ENCODE measurements around the gene C1orf35. TPM values are rescaled to one million over a fixed set of nuclear protein-coding genes. Genes with fewer than 3 reads are reported as not detected.

The C1orf35 gene
- total and polyA plus RNA-seq, 2 of the 8 experiments (the other 6 are each of a cell fraction or from before 2014, with no cell fraction given) = 18.6 to 19.9 TPM

- peak overlapping the region; percentile 91 to 99 (median 95); a peak in 7 of 8 replicates for H3K4me3 ChIP-seq (ENCODE audit: extremely low read depth in 1 of 4, insufficient read depth in 2 of 4, low read depth in 3 of 4, low read length in 4 of 4)
- H4K8ac ChIP-seq (ENCODE audit: extremely low read depth, insufficient read depth, low read length) = no peak overlapping the region
- H4K5ac ChIP-seq (ENCODE audit: insufficient read length, low read depth, low read length) = no peak overlapping the region
- ChIA-PET CTCF (ENCODE audit: partially characterized antibody) (interaction anchor here (1.3 to 2.2 kb wide), 3 partner anchors 8 to 84 kb away, joined by 3 to 8 read pairs (median 7); no protein-coding TSS in a partner anchor), POLR2A (ENCODE audit: partially characterized antibody) (interaction anchor here (0.7 to 4.3 kb wide), 6 partner anchors 8 to 24 kb away, joined by 4 to 27 read pairs (median 6); no protein-coding TSS in a partner anchor)
- peak overlapping the region; percentile 73 to 92 for H3K4me2 ChIP-seq (ENCODE audit: insufficient read depth in 1 of 2, low read depth in 2 of 2, low read length in 2 of 2)
- H3K4ac ChIP-seq (replicated peaks; ENCODE audit: insufficient read length, low read depth, low read length) = no peak overlapping the region
- H2BK5ac ChIP-seq (ENCODE audit: low read depth, low read length) = no peak overlapping the region
- H3K4me1 ChIP-seq (replicated peaks in 1 of 4; ENCODE audit: control insufficient read depth in 3 of 4, insufficient read depth in 4 of 4, low read length in 3 of 4) = peaks cover 7 to 22% (median 10%) of the 10 kb centered on the region in 4 experiments
- H3K79me1 ChIP-seq (ENCODE audit: low read depth, low read length) = peaks cover 20% of the 10 kb centered on the region
- no peak for FAIRE-seq
- peaks cover 64 to 66% of the 10 kb centered on the region in 2 experiments for H3K79me2 ChIP-seq (ENCODE audit: control insufficient read depth in 1 of 2, insufficient read depth in 2 of 2, low read length in 2 of 2)
- no peak overlapping the region for H2BK20ac ChIP-seq (ENCODE audit: low read length)
- H3K9me3 ChIP-seq (ENCODE audit: insufficient read depth in 2 of 2, low read depth in 1 of 2, low read length in 1 of 2) = no peaks in the 10 kb centered on the region
- H3K9ac ChIP-seq (replicated peaks in 1 of 4; ENCODE audit: extremely low read depth in 1 of 4, low read depth in 3 of 4, low read length in 3 of 4) = peak overlapping the region in 2 of 4 experiments; percentile 90 to 91; a peak in 3 of 7 replicates
- TF ChIP-seq CHD1 (IDR thresholded peaks at IDR 0.05; ENCODE audit: low read depth, low read length) (no peak), EP300 (IDR thresholded peaks at IDR 0.05; ENCODE audit: borderline replicate concordance in 1 of 2, low read depth in 2 of 2, low read length in 2 of 2) (no peak), CREB1 (IDR thresholded peaks at IDR 0.05) (no peak), NANOG (IDR thresholded peaks at IDR 0.05; ENCODE audit: insufficient read depth, low read depth, low read length, poor library complexity, severe bottlenecking) (no peak), GTF2F1 (IDR thresholded peaks at IDR 0.05; ENCODE audit: borderline replicate concordance, low read depth, low read length) (no peak), EZH2 (IDR thresholded peaks at IDR 0.05; ENCODE audit: low read depth, low read length, severe bottlenecking) (no peak), PHF8 (conservative IDR thresholded peaks at IDR 0.05; ENCODE audit: low read depth, low read length) (no peak), TAF7 (optimal IDR thresholded peaks at IDR 0.05; ENCODE audit: borderline replicate concordance, low read depth, low read length) (no peak), CHD2 (IDR thresholded peaks at IDR 0.05; ENCODE audit: low read length) (no peak), ZNF274 (IDR thresholded peaks at IDR 0.05; ENCODE audit: borderline replicate concordance, extremely low read depth, low read length) (no peak), SUZ12 (IDR thresholded peaks at IDR 0.05; ENCODE audit: low read length) (no peak), RAD21 (IDR thresholded peaks at IDR 0.05 in 1 of 2, conservative IDR thresholded peaks at IDR 0.05 in 1 of 2; ENCODE audit: low read depth in 2 of 2, low read length in 2 of 2) (no peak)
- H2AFZ ChIP-seq (ENCODE audit: low read length) = no peak overlapping the region
- H2BK15ac ChIP-seq (ENCODE audit: low read length) = no peak overlapping the region
- no peak overlapping the region for H4K91ac ChIP-seq (replicated peaks; ENCODE audit: insufficient read length, low read length)
- no peak for DNase-seq (ENCODE audit: low read depth in 1 of 2, low spot score in 2 of 2)
- H3K23ac ChIP-seq (ENCODE audit: insufficient read length) = no peak overlapping the region
- peaks cover 0 to 6% (median 5%) of the 10 kb centered on the region in 4 experiments; a peak in 3 of 7 replicates for H3K27me3 ChIP-seq (replicated peaks in 1 of 4; ENCODE audit: control insufficient read depth in 3 of 4, extremely low read depth in 1 of 4, insufficient read depth in 3 of 4, low read length in 3 of 4)
- no peak overlapping the region for H2BK120ac ChIP-seq (replicated peaks; ENCODE audit: low read depth, low read length)
- no peak overlapping the region for H3K14ac ChIP-seq (ENCODE audit: insufficient read length)
- H3K18ac ChIP-seq (ENCODE audit: extremely low read depth, low read length) = no peak overlapping the region
- peaks cover 15% of the 10 kb centered on the region for H3K23me2 ChIP-seq (ENCODE audit: low read depth, low read length)
- no peak overlapping the region for H2AK5ac ChIP-seq (ENCODE audit: low read depth, low read length)
- H3K56ac ChIP-seq (replicated peaks; ENCODE audit: insufficient read length, low read depth, low read length) = no peak overlapping the region
- peaks cover 46 to 62% of the 10 kb centered on the region in 2 experiments for H4K20me1 ChIP-seq (replicated peaks in 1 of 2; ENCODE audit: control insufficient read depth in 1 of 2, insufficient read depth in 2 of 2, low read length in 2 of 2)
- no peak overlapping the region; the same call in 1 of the 2 replicates for H2BK12ac ChIP-seq (ENCODE audit: low read depth, low read length)
- H3K27ac ChIP-seq (ENCODE audit: low read depth, low read length) = no peak overlapping the region; the same call in 1 of the 2 replicates
- no peaks in the 10 kb centered on the region for H3K36me3 ChIP-seq (ENCODE audit: control insufficient read depth in 2 of 4, insufficient read depth in 4 of 4, low read length in 3 of 4)
- WGBS, 2 experiments (ENCODE audit: extremely low coverage in 1 of 2, insufficient coverage in 1 of 2, insufficient read length in 1 of 2, insufficient replicate concordance in 2 of 2, low coverage in 1 of 2, low lambda C conversion rate in 2 of 2, missing lambda C conversion rate in 1 of 2) = 83% methylated on average over 3 of the region's 3 CpGs; no CpG with 5 or more reads in 1 of the 2 experiments
Measured at GRCh38 chr1:228084325-228084724, 18.8 kb downstream of the C1orf35 start.
